ENCODE measurements around the gene PMP22. TPM values are rescaled to one million over a fixed set of nuclear protein-coding genes. Genes with fewer than 3 reads are reported as not detected.

The PMP22 gene
- total RNA-seq, 4 donors from 2014 or later = 260 to 386 (median 339) TPM

GRCh38 chr17:15194859-15195277 is 70.3 kb downstream of the PMP22 start:
- no peak for TF ChIP-seq CTCF (IDR thresholded peaks at IDR 0.05; ENCODE audit: low read depth)

- no peak for TF ChIP-seq CTCF (IDR thresholded peaks at IDR 0.05; ENCODE audit: low read depth)
Observed at GRCh38 chr17:15185625-15185991, 79.5 kb downstream of the PMP22 start.

- TF ChIP-seq CTCF (IDR thresholded peaks at IDR 0.05; ENCODE audit: low read depth) = no peak
Observed at GRCh38 chr17:15184872-15185624, 80.1 kb downstream of the PMP22 start.

GRCh38 chr17:15181816-15182215 is 83.3 kb downstream of the PMP22 start:
- no peak for TF ChIP-seq CTCF (IDR thresholded peaks at IDR 0.05; ENCODE audit: low read depth)

- no peak for TF ChIP-seq CTCF (IDR thresholded peaks at IDR 0.05; ENCODE audit: low read depth)
Observed at GRCh38 chr17:15181333-15181732, 83.8 kb downstream of the PMP22 start.

GRCh38 chr17:15180121-15180561 is 85.0 kb downstream of the PMP22 start:
- TF ChIP-seq CTCF (IDR thresholded peaks at IDR 0.05; ENCODE audit: low read depth) = no peak

Small RNA genes lying within 50 kb of the gene (small RNA-seq; reads per million reads assigned to genes)
- gene MIR4731 (1.6 reads per million, percentile 23 among the genes with 10 or more reads in this experiment), gene RNU6-799P (not detected)

Other genes starting within 250 kb of the PMP22 start
- gene TEKT3, start 76.3 kb upstream of the PMP22 start, total RNA-seq = 1 to 10 TPM in 2 of 4 donors, under 1 TPM in 2; 0.51 to 3.3 (median 0.89) TPM
- gene CDRT4, start 202.3 kb upstream of the PMP22 start, total RNA-seq = 1 to 10 TPM; 1.8 to 8.7 (median 7.0) TPM

Measured in subcutaneous adipose tissue (tissue), 4 donors.